H1 (cell line): ENCODE results near the gene SMYD3. TPM values are rescaled to one million over a fixed set of nuclear protein-coding genes. Genes with fewer than 3 reads are reported as not detected.

ENCODE experiments used
- CHD1 ChIP-seq: IDR thresholded peaks from 2 replicates; pipeline ENCODE4 v1.6.1; 2012; ENCODE audit warnings: low read depth, low read length, improper control_type of control experiment
- CHD7 ChIP-seq: fragments of 300-600 bp; sonication (generic); IDR thresholded peaks from 2 replicates; pipeline ENCODE4 v1.7.1; 2012; ENCODE audit warnings: low read length, moderate library complexity, mild to moderate bottlenecking, inconsistent platforms; ENCODE audit not compliant: insufficient replicate concordance
- EP300 ChIP-seq, 2 experiments: IDR thresholded peaks; 1 replicate in 1 of 2; 2 replicates in 1 of 2; pipeline ENCODE4 v1.6.1; 2011 to 2012; ENCODE audit warnings: low read depth in 2 of 2, low read length in 2 of 2, mild to moderate bottlenecking in 2 of 2, borderline replicate concordance in 1 of 2, inconsistent platforms in 1 of 2, moderate library complexity in 1 of 2
- RAD21 ChIP-seq, 2 experiments: IDR thresholded peaks in 1 of 2; conservative IDR thresholded peaks in 1 of 2; 2 replicates each; pipeline ENCODE4 v1.6.1; 2011; ENCODE audit warnings: low read depth in 2 of 2, low read length in 2 of 2, improper control_type of control experiment in 1 of 2, inconsistent platforms in 1 of 2, mild to moderate bottlenecking in 1 of 2, moderate library complexity in 1 of 2
- SIN3A ChIP-seq, 2 experiments: IDR thresholded peaks in 1 of 2; conservative IDR thresholded peaks in 1 of 2; 2 replicates each; pipeline ENCODE4 v1.6.1; 2011 to 2012; ENCODE audit warnings: low read length in 2 of 2, improper control_type of control experiment in 1 of 2, low read depth in 1 of 2, mild to moderate bottlenecking in 1 of 2
- polyA plus RNA-seq, 7 experiments: library from polyadenylated mRNA; depleted of rRNA in 3 of 7; stranded (reverse) in 5 of 7; unstranded in 2 of 7; fragments of >200 nt in 5 of 7; fragments of 200-250 nt in 2 of 7; gene quantifications; 1 replicate in 5 of 7; 2 replicates in 1 of 7; 4 replicates in 1 of 7; pipeline versions ENCODE4 v1.2.1 to v1.2.3, GENCODE V29; 2011 to 2013; ENCODE audit warnings: missing spikeins in 2 of 7, mixed read lengths in 2 of 7
- total RNA-seq: library from RNA; stranded (reverse); fragmentation: NEBNext Ultra II Directional; extraction: Animal tissue kit (Norgen Biotek cat#: 25700); gene quantifications from 2 replicates; pipeline ENCODE4 v1.2.1, GENCODE V29; 2021

Gene SMYD3
- total and polyA plus RNA-seq, 2 of the 8 experiments (the other 6 are each of a cell fraction or from before 2014, with no cell fraction given) = 17.3 to 25.4 TPM

GRCh38 chr1:245871915-245872314 lies 635.2 kb downstream of the SMYD3 start (continued):
- no peak for TF ChIP-seq SIN3A (conservative IDR thresholded peaks at IDR 0.05 in 1 of 2, IDR thresholded peaks at IDR 0.05 in 1 of 2; ENCODE audit: low read depth in 1 of 2, low read length in 2 of 2)
- TF ChIP-seq CHD7 = no peak
- TF ChIP-seq CHD1 = no peak
- no peak for TF ChIP-seq RAD21 (IDR thresholded peaks at IDR 0.05 in 1 of 2, conservative IDR thresholded peaks at IDR 0.05 in 1 of 2; ENCODE audit: low read depth in 2 of 2, low read length in 2 of 2)
- TF ChIP-seq EP300 (IDR thresholded peaks at IDR 0.05; ENCODE audit: borderline replicate concordance in 1 of 2, low read depth in 2 of 2, low read length in 2 of 2) = no peak
